Adipose tissue (tissue), 3 donors: ENCODE results near the gene APBB1IP. TPM values are rescaled to one million over a fixed set of nuclear protein-coding genes. Genes with fewer than 3 reads are reported as not detected.
"Not testable (repeated sequence)": the region's sequence is repeated elsewhere in the genome, so short reads cannot be mapped to it uniquely, and the experiment has no call there.

Experiments used
- H3K27ac ChIP-seq: one replicate; pipeline ENCODE4 v1.5.1; 2013; ENCODE audit warnings: low read depth, low read length
- WGBS, 3 donors: extraction: QIAGEN DNeasy Blood & Tissue Kit; methylation state at CpG; one replicate each; pipeline ENCODE4 v1.1.7; 2013; 5-methylcytosine and 5-hydroxymethylcytosine counted together
- polyA plus RNA-seq, 3 donors: library from polyadenylated mRNA; stranded (reverse); fragments of 200-250 nt; gene quantifications; one replicate each; pipeline ENCODE4 v1.2.3, GENCODE V29; 2013
- donor health status: healthy with polysubstance abuse.
- donor health status: Bipolar disorder and iron deficiency.
- donor health status: healthy.

APBB1IP gene
- polyA plus RNA-seq, 3 donors: 4.2 to 47.6 (median 24.3) TPM

GRCh38 chr10:26468291-26468690 is 30.1 kb downstream of the APBB1IP start:
- WGBS, 3 donors: 28 to 69% (median 58%) methylated on average over 3 of the region's 3 CpGs

GRCh38 chr10:26468700-26469099 is 30.6 kb downstream of the APBB1IP start:
- WGBS, 3 donors: 53 to 64% (median 62%) methylated on average over 6 of the region's 6 CpGs
- no peak overlapping the region for H3K27ac ChIP-seq

More at GRCh38 chr10:26468291-26468690, 30.1 kb downstream of the APBB1IP start:
- H3K27ac ChIP-seq: no peak overlapping the region

DNA sequence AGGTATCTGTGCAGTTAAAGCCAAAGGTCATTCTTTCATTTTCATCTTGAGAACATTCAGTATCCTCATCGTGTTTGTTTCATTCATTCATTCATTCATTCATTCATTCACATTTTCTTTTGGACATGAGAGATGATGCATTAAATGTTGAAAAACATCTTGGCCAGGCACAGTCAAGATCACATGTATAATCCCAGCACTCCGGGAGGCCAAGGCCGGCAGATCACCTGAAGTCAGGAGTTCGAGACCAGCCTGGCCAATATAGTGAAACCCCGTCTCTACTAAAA is 34.3 kb downstream of the APBB1IP start:
- H3K27ac ChIP-seq: no peak overlapping the region
- 79 to 87% (median 85%) methylated on average over 5 of the region's 5 CpGs for WGBS, 3 donors

- no peak overlapping the region for H3K27ac ChIP-seq
- WGBS, 3 donors: 44 to 84% (median 52%) methylated on average over 1 of the region's 1 CpG
Observed at GRCh38 chr10:26474026-26474425, 35.9 kb downstream of the APBB1IP start.

GRCh38 chr10:26474845-26475244 is 36.7 kb downstream of the APBB1IP start:
- H3K27ac ChIP-seq: not testable (repeated sequence)
- WGBS, 3 donors: 72 to 85% (median 77%) methylated on average over 8 of the region's 8 CpGs

- 51 to 86% (median 79%) methylated on average over 6 of the region's 6 CpGs for WGBS, 3 donors
- no peak overlapping the region for H3K27ac ChIP-seq
Observed at GRCh38 chr10:26475386-26475785, 37.2 kb downstream of the APBB1IP start.

GRCh38 chr10:26477501-26477900 is 39.4 kb downstream of the APBB1IP start:
- 86 to 92% (median 91%) methylated on average over 4 of the region's 4 CpGs for WGBS, 3 donors

GRCh38 chr10:26478061-26478460 is 39.9 kb downstream of the APBB1IP start:
- H3K27ac ChIP-seq: no peak overlapping the region
- WGBS, 3 donors: 80 to 94% (median 90%) methylated on average over 10 of the region's 10 CpGs

More at GRCh38 chr10:26477501-26477900, 39.4 kb downstream of the APBB1IP start:
- H3K27ac ChIP-seq: no peak overlapping the region

DNA sequence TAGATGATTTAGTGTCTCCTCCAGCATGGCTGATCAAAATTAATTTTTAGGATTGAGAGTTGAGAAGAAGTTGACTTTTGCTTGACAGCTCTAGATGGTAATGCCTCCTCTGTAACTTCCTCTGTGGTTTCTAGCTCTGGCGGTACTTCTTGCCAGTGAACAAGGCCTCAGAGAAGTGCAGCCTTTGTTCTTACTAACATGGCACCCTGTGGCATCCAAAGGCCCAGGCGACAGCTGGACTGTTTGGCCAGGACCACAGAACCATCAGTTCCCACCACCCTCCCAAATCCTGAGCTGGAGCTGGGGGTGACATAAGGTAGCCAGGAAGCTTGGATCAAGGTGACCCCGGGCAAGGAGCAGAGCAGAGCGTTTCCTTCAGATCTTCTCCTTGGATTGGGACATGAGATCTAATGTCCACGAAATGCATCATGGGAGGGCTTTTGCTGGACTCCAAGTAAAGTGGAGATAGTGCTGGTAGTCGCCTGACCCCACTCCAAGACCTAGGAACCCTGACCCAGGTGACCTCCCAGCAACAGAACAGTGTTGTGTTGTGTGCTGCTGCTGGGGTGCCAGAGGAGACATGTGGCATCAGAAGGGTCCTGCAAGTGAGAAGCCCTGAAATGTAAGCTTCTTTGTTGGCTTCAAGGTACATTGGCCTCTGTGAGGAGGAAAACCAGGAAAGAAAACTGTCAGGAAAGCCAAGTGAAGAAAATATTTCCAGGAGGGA is 41.8 kb downstream of the APBB1IP start:
- WGBS, 3 donors: 72 to 82% (median 77%) methylated on average over 6 of the region's 6 CpGs
- no peak overlapping the region for H3K27ac ChIP-seq

DNA sequence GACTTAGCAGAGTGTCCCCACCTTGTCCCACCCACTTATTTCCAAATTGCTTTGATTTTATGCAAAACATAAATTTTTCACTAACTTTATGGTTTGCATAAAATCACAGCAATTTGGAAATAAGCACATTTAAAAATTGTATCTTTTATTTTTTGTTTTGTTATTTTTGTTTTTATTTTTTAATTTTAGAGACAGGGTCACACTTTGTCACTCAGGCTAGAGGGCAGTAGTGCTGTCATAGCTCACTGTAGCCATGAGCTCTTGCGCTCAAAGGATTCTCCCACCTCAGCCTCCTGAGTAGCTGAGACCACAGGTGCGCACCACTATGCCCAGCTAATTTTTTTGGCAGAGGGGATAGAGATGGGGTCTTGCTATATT is 43.2 kb downstream of the APBB1IP start:
- no peak overlapping the region for H3K27ac ChIP-seq
- 94 to 98% (median 97%) methylated on average over 2 of the region's 2 CpGs for WGBS, 3 donors

GRCh38 chr10:26481914-26482550 is 43.9 kb downstream of the APBB1IP start:
- 46 to 70% (median 54%) methylated on average over 8 of the region's 8 CpGs for WGBS, 3 donors
- no peak overlapping the region for H3K27ac ChIP-seq

DNA sequence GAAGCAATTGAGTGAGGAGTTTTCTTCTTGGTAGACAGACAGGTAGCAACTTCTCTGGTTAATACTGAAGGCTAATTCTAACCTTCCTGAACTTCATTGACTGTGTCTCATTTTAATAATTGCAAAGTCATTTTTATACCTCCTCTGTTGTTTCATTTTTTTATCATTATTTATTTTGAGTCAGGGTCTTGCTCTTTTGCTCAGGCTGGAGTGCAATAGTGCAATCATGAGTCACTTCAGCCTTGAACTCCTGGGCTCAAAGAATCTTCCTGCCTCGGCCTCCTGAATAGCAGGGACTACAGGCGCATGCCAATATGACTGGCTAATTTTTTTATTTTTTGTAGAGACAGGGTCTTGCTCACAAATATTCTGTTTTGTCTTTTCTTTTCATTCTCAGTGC is 45.4 kb downstream of the APBB1IP start:
- 71 to 86% (median 79%) methylated on average over 2 of the region's 2 CpGs for WGBS, 3 donors

GRCh38 chr10:26485150-26485941 is 47.2 kb downstream of the APBB1IP start:
- H3K27ac ChIP-seq: peak overlapping the region; percentile 57
- 29 to 55% (median 43%) methylated on average over 5 of the region's 5 CpGs for WGBS, 3 donors

More for the DNA sequence above, 45.4 kb downstream of the APBB1IP start:
- H3K27ac ChIP-seq: no peak overlapping the region

DNA sequence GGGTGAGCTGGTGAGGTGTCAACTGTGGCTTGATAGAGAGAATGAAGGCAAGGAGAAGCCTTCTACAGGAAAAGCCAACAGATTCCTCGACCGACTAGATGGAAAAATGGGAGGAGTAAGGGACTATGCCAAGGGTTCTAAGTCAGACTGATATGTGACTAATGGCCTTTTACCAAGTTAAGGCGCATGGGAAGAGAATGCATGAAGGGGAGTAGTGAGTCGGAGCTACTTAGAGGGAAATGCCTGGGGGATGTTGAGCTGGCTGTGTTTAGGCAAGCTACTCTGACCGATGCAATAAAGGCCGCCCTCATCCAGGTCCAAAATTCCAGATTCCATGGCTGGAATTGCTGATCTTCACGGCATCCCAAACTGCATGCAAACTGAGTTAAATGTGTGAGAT is 48.2 kb downstream of the APBB1IP start:
- 38 to 83% (median 49%) methylated on average over 7 of the region's 7 CpGs for WGBS, 3 donors
- H3K27ac ChIP-seq: no peak overlapping the region

- H3K27ac ChIP-seq: no peak overlapping the region
- 35 to 43% (median 38%) methylated on average over 11 of the region's 11 CpGs for WGBS, 3 donors
Observed at GRCh38 chr10:26486990-26487850, 49.1 kb downstream of the APBB1IP start.

DNA sequence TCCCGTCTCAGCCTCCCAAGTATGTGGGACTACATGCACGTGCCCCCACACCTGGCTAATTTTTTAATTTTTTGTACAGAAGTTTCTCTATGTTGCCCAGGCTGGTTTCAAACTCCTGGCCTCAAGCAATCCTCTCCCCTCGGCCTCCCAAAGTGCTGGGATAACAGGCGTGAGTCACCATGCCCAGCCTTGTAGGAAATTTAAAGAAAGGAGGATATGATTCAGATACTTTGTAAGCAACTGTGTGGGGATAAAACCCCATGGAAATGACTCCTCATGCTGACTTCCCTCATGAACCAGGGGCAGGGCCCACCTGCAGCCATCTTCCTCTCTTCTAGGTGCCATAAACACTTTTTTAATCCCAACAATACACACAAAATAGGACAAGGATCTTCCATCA is 50.2 kb downstream of the APBB1IP start:
- H3K27ac ChIP-seq: no peak overlapping the region
- WGBS, 3 donors: 71 to 88% (median 75%) methylated on average over 4 of the region's 4 CpGs

GRCh38 chr10:26489081-26489480 is 50.9 kb downstream of the APBB1IP start:
- no peak overlapping the region for H3K27ac ChIP-seq
- 63 to 64% (median 63%) methylated on average over 5 of the region's 5 CpGs for WGBS, 3 donors

DNA sequence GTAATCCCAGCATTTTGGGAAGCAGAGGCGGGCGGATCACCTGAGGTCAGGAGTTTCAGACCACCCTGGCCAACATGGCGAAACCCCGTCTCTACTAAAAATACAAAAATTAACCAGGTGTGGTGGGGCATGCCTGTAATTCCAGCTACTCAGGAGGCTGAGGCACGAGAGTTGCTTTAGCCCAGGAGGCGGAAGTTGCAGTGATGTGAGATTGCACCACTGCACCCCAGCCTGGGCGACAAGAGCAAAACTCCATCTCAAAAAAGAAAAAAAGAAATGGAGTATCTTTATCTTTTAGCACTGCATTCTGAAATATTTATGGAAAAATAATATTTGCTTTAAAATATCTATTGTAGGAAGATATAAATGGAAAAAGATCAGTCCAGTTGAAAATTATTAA is 52.2 kb downstream of the APBB1IP start:
- not testable (repeated sequence) for H3K27ac ChIP-seq
- WGBS, 3 donors: 73 to 82% (median 76%) methylated on average over 7 of the region's 7 CpGs
